IMR-90 (cell line): ENCODE data around the gene CGB1.
A peak's percentile ranks its signal among the peaks of the same experiment; 100 is the strongest.

Experiments used
- CEBPB ChIP-seq: IDR thresholded peaks from 2 replicates; pipeline ENCODE4 v1.6.1; 2012; ENCODE audit warnings: low read depth, low read length, improper control_type of control experiment
- CHD1 ChIP-seq: IDR thresholded peaks from 2 replicates; pipeline ENCODE4 v1.6.1; 2012; ENCODE audit warnings: low read depth, low read length, improper control_type of control experiment
- CTCF ChIP-seq: conservative IDR thresholded peaks from 2 replicates; pipeline ENCODE4 v1.5.1; 2012; ENCODE audit warnings: mild to moderate bottlenecking, low read depth, low read length, improper control_type of control experiment
- MAFK ChIP-seq: IDR thresholded peaks from 2 replicates; pipeline ENCODE4 v1.6.1; 2012; ENCODE audit warnings: low read depth, low read length, improper control_type of control experiment
- MAZ ChIP-seq: IDR thresholded peaks from 2 replicates; pipeline ENCODE4 v1.6.1; 2012; ENCODE audit warnings: low read depth, mild to moderate bottlenecking, low read length, improper control_type of control experiment, moderate library complexity, borderline replicate concordance
- MXI1 ChIP-seq: IDR thresholded peaks from 2 replicates; pipeline ENCODE4 v1.6.1; 2012; ENCODE audit warnings: low read depth, mild to moderate bottlenecking, low read length, moderate library complexity, borderline replicate concordance
- NFE2L2 ChIP-seq: fragments of 150-350 bp; IDR thresholded peaks from 2 replicates; pipeline ENCODE4 v1.6.1; 2016; ENCODE audit warnings: low read depth, mild to moderate bottlenecking, low read length
- POLR2A ChIP-seq: IDR thresholded peaks from 2 replicates; pipeline ENCODE4 v1.6.1; 2012; ENCODE audit warnings: mild to moderate bottlenecking, low read depth, low read length
- RAD21 ChIP-seq: IDR thresholded peaks from 2 replicates; pipeline ENCODE4 v1.6.1; 2012; ENCODE audit warnings: low read length, improper control_type of control experiment
- RCOR1 ChIP-seq: IDR thresholded peaks from 2 replicates; pipeline ENCODE4 v1.6.1; 2012; ENCODE audit warnings: mild to moderate bottlenecking, low read length, improper control_type of control experiment; ENCODE audit not compliant: insufficient replicate concordance
- RFX5 ChIP-seq: IDR thresholded peaks from 2 replicates; pipeline ENCODE4 v1.8.0; 2012; ENCODE audit warnings: low read depth, mild to moderate bottlenecking, low read length, moderate library complexity
- SMC3 ChIP-seq: fragments of 150-350 bp; IDR thresholded peaks from 2 replicates; pipeline ENCODE4 v1.6.1; 2016; ENCODE audit warnings: low read depth, mild to moderate bottlenecking, antibody characterized with exemption, low read length, moderate library complexity
- TF ChIP-seq, protein P1 (sequence below): fragments of 150-350 bp; IDR thresholded peaks from 2 replicates; pipeline ENCODE4 v1.6.1; 2016; ENCODE audit warnings: low read depth, mild to moderate bottlenecking, low read length, moderate library complexity, borderline replicate concordance
- TF ChIP-seq, protein P2 (sequence below): fragments of 150-350 bp; IDR thresholded peaks from 2 replicates; pipeline ENCODE4 v1.6.1; 2017; ENCODE audit warnings: mild to moderate bottlenecking, antibody characterized with exemption, low read length, low read depth

GRCh38 chr19:48997972-48998371, 38.7 kb downstream of the CGB1 start:
- TF ChIP-seq POLR2A, result no peak
- peak; percentile 52 for TF ChIP-seq CTCF
- TF ChIP-seq, protein P1, sequence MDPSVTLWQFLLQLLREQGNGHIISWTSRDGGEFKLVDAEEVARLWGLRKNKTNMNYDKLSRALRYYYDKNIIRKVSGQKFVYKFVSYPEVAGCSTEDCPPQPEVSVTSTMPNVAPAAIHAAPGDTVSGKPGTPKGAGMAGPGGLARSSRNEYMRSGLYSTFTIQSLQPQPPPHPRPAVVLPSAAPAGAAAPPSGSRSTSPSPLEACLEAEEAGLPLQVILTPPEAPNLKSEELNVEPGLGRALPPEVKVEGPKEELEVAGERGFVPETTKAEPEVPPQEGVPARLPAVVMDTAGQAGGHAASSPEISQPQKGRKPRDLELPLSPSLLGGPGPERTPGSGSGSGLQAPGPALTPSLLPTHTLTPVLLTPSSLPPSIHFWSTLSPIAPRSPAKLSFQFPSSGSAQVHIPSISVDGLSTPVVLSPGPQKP, result no peak
- TF ChIP-seq RFX5, result no peak
- peak; percentile 45 for TF ChIP-seq RAD21
- no peak for TF ChIP-seq MAZ
- TF ChIP-seq CHD1, result no peak
- TF ChIP-seq, protein P2, sequence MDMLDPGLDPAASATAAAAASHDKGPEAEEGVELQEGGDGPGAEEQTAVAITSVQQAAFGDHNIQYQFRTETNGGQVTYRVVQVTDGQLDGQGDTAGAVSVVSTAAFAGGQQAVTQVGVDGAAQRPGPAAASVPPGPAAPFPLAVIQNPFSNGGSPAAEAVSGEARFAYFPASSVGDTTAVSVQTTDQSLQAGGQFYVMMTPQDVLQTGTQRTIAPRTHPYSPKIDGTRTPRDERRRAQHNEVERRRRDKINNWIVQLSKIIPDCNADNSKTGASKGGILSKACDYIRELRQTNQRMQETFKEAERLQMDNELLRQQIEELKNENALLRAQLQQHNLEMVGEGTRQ, result no peak
- TF ChIP-seq SMC3, result peak; percentile 29; the same call in 1 of the 2 replicates
- no peak for TF ChIP-seq MAFK
- no peak for TF ChIP-seq RCOR1
- no peak for TF ChIP-seq MXI1
- no peak for TF ChIP-seq NFE2L2
- TF ChIP-seq CEBPB, result no peak
